ENCODE results near the gene RAB8B.

RAB8B gene

GRCh38 chr15:63188926-63189871 lies at the start of gene RAB8B:
TSS of gene RAB8B (plus strand) at chr15:63189606. CDS start at chr15:63189625, 19 bp downstream.
- peak; percentile 99 to 100 (median 100) for DNase-seq

GRCh38 chr15:63140936-63141335 lies 48.5 kb upstream of the RAB8B start:
- no peak for DNase-seq

GRCh38 chr15:63145426-63145825 lies 44.0 kb upstream of the RAB8B start:
- no peak for DNase-seq

- DNase-seq: no peak
Measured at GRCh38 chr15:63146684-63147083, 42.7 kb upstream of the RAB8B start.

- DNase-seq: no peak
Measured at GRCh38 chr15:63151665-63152064, 37.7 kb upstream of the RAB8B start.

- no peak for DNase-seq
Measured at GRCh38 chr15:63155486-63155885, 33.9 kb upstream of the RAB8B start.

- DNase-seq: no peak
Measured at GRCh38 chr15:63156086-63156710, 33.2 kb upstream of the RAB8B start.

GRCh38 chr15:63156755-63157117 lies 32.7 kb upstream of the RAB8B start:
- DNase-seq: peak; percentile 63 to 76 (median 71)

GRCh38 chr15:63157118-63157843 lies 32.1 kb upstream of the RAB8B start, which contains the start of gene RPS27L:
TSS of gene RPS27L (minus strand) at chr15:63157477. CDS start at chr15:63157405, 72 bp downstream.
- peak; percentile 91 to 93 (median 93) for DNase-seq

GRCh38 chr15:63157891-63158431 lies 31.4 kb upstream of the RAB8B start:
- DNase-seq: peak; percentile 78 to 83 (median 83)

GRCh38 chr15:63160638-63161037 lies 28.8 kb upstream of the RAB8B start:
- no peak for DNase-seq

- DNase-seq: no peak
Measured at GRCh38 chr15:63163217-63163616, 26.2 kb upstream of the RAB8B start.

- DNase-seq: no peak
Measured at GRCh38 chr15:63165166-63165859, 24.1 kb upstream of the RAB8B start.

- peak; percentile 54 to 61 (median 61) for DNase-seq
Measured at GRCh38 chr15:63166219-63166618, 23.2 kb upstream of the RAB8B start.

- no peak for DNase-seq
Measured at GRCh38 chr15:63169788-63170187, 19.6 kb upstream of the RAB8B start.

GRCh38 chr15:63172376-63172775 lies 17.0 kb upstream of the RAB8B start:
- DNase-seq: no peak

GRCh38 chr15:63172851-63173451 lies 16.5 kb upstream of the RAB8B start:
- no peak for DNase-seq

- no peak for DNase-seq
Measured at GRCh38 chr15:63176302-63176701, 13.1 kb upstream of the RAB8B start.

- no peak for DNase-seq
Measured at GRCh38 chr15:63178034-63178433, 11.4 kb upstream of the RAB8B start.

GRCh38 chr15:63180746-63181145 lies 8.7 kb upstream of the RAB8B start:
- DNase-seq: no peak

- DNase-seq: peak; percentile 81 to 83 (median 81)
Measured at GRCh38 chr15:63181648-63182047, 7.8 kb upstream of the RAB8B start.

- no peak for DNase-seq
Measured at GRCh38 chr15:63185206-63185605, 4.2 kb upstream of the RAB8B start.
